H9 (cell line): Measurements from ENCODE around the gene ANK2. TPM values are rescaled to one million over a fixed set of nuclear protein-coding genes. Genes with fewer than 3 reads are reported as not detected.

Experiments
- DNase-seq: peaks from one replicate; pipeline ENCODE4 v3.0.0-alpha.2; 2017
- H2AFZ ChIP-seq: one replicate; pipeline ENCODE4 v1.6.1; 2013; ENCODE audit warnings: mild to moderate bottlenecking, low read length, control low read depth, moderate library complexity
- H2AK5ac ChIP-seq: 2 replicates; pipeline ENCODE4 v1.6.1; 2013; ENCODE audit warnings: low read length, control low read depth, mixed read lengths; ENCODE audit not compliant: insufficient read length
- H2BK120ac ChIP-seq: one replicate; pipeline ENCODE4 v1.6.1; 2013; ENCODE audit warnings: low read depth, mild to moderate bottlenecking, low read length, control low read depth, inconsistent platforms; ENCODE audit not compliant: poor library complexity, severe bottlenecking
- H2BK12ac ChIP-seq: 2 replicates; pipeline ENCODE4 v1.6.1; 2013; ENCODE audit warnings: low read length, control low read depth, mixed read lengths, low read depth; ENCODE audit not compliant: insufficient read length
- H2BK15ac ChIP-seq: 2 replicates; pipeline ENCODE4 v1.6.1; 2013; ENCODE audit warnings: low read depth, low read length, control low read depth
- H2BK20ac ChIP-seq: one replicate; pipeline ENCODE4 v1.6.1; 2013; ENCODE audit warnings: low read depth, mild to moderate bottlenecking, low read length, control low read depth, inconsistent platforms; ENCODE audit not compliant: poor library complexity, severe bottlenecking
- H2BK5ac ChIP-seq: 2 replicates; pipeline ENCODE4 v1.6.1; 2013; ENCODE audit warnings: low read length, control low read depth, mixed read lengths; ENCODE audit not compliant: insufficient read length
- H3K14ac ChIP-seq: 2 replicates; pipeline ENCODE4 v1.6.1; 2013; ENCODE audit warnings: low read length, control low read depth; ENCODE audit not compliant: insufficient read depth
- H3K18ac ChIP-seq: 2 replicates; pipeline ENCODE4 v1.6.1; 2013; ENCODE audit warnings: low read depth, mild to moderate bottlenecking, mixed read lengths, low read length, control low read depth; ENCODE audit not compliant: insufficient read length
- H3K23ac ChIP-seq: 2 replicates; pipeline ENCODE4 v1.6.1; 2013; ENCODE audit warnings: low read length, control low read depth, mixed read lengths, low read depth; ENCODE audit not compliant: insufficient read length
- H3K23me2 ChIP-seq: 2 replicates; pipeline ENCODE4 v1.6.1; 2013; ENCODE audit warnings: low read depth, mild to moderate bottlenecking, mixed read lengths, low read length, control low read depth; ENCODE audit not compliant: insufficient read length, poor library complexity, severe bottlenecking
- H3K27ac ChIP-seq: 2 replicates; pipeline ENCODE4 v1.5.1; 2013; ENCODE audit warnings: low read length, control low read depth, mixed read lengths, low read depth; ENCODE audit not compliant: insufficient read length
- H3K27me3 ChIP-seq: 2 replicates; pipeline ENCODE4 v1.6.1; 2013; ENCODE audit warnings: low read length, control low read depth, inconsistent platforms; ENCODE audit not compliant: insufficient read depth
- H3K4ac ChIP-seq: 2 replicates; pipeline ENCODE4 v1.6.1; 2013; ENCODE audit warnings: low read depth, mild to moderate bottlenecking, control low read depth, inconsistent platforms, low read length, moderate library complexity
- H3K4me1 ChIP-seq: 2 replicates; pipeline ENCODE4 v1.6.1; 2013; ENCODE audit warnings: low read length, control low read depth, inconsistent platforms; ENCODE audit not compliant: insufficient read depth
- H3K4me2 ChIP-seq: 2 replicates; pipeline ENCODE4 v1.6.1; 2013; ENCODE audit warnings: low read length, control low read depth, mixed read lengths; ENCODE audit not compliant: insufficient read length, insufficient read depth
- H3K56ac ChIP-seq: 2 replicates; pipeline ENCODE4 v1.6.1; 2013; ENCODE audit warnings: low read depth, mild to moderate bottlenecking, mixed read lengths, low read length, control low read depth; ENCODE audit not compliant: insufficient read length
- H3K79me1 ChIP-seq: 2 replicates; pipeline ENCODE4 v1.6.1; 2013; ENCODE audit warnings: low read depth, mild to moderate bottlenecking, moderate library complexity, low read length, control low read depth, inconsistent platforms; ENCODE audit not compliant: insufficient read depth, poor library complexity, severe bottlenecking
- H3K79me2 ChIP-seq: 2 replicates; pipeline ENCODE4 v1.6.1; 2013; ENCODE audit warnings: low read length, control low read depth, inconsistent platforms; ENCODE audit not compliant: insufficient read depth
- H3K9ac ChIP-seq: 2 replicates; pipeline ENCODE4 v1.6.1; 2013; ENCODE audit warnings: low read length, control low read depth, mixed read lengths; ENCODE audit not compliant: insufficient read length; ENCODE audit errors: extremely low read depth
- H3K9me3 ChIP-seq: one replicate; pipeline ENCODE4 v1.6.1; 2013; ENCODE audit warnings: low read depth, low read length, inconsistent platforms; ENCODE audit not compliant: control insufficient read depth
- H3T11ph ChIP-seq: one replicate; pipeline ENCODE4 v1.6.1; 2013; ENCODE audit warnings: mild to moderate bottlenecking, low read length, control low read depth, inconsistent platforms
- H4K20me1 ChIP-seq: one replicate; pipeline ENCODE4 v1.6.1; 2013; ENCODE audit not compliant: control insufficient read depth, insufficient read length, insufficient read depth
- H4K5ac ChIP-seq: 2 replicates; pipeline ENCODE4 v1.6.1; 2013; ENCODE audit warnings: low read depth, mild to moderate bottlenecking, mixed read lengths, low read length, control low read depth; ENCODE audit not compliant: insufficient read length
- H4K8ac ChIP-seq: replicated peaks from 2 replicates; pipeline ENCODE4 v1.6.1; 2013; ENCODE audit warnings: low read length, control low read depth, mixed read lengths, low read depth; ENCODE audit not compliant: insufficient read length
- H4K91ac ChIP-seq: 2 replicates; pipeline ENCODE4 v1.6.1; 2013; ENCODE audit warnings: low read depth, mild to moderate bottlenecking, moderate library complexity, mixed read lengths, low read length, control low read depth; ENCODE audit not compliant: insufficient read length
- H3K27ac Mint-ChIP-seq, 3 experiments: 2 replicates in 2 of 3; 3 replicates in 1 of 3; pipeline ENCODE4 v1.8.0; 2020 to 2021; ENCODE audit warnings: mixed read lengths in 3 of 3, mild to moderate bottlenecking in 1 of 3, moderate library complexity in 1 of 3
- H3K27me3 Mint-ChIP-seq: 2 replicates; pipeline ENCODE4 v1.8.0; 2021; ENCODE audit warnings: low read depth, mild to moderate bottlenecking, moderate library complexity, mixed read lengths
- H3K36me3 Mint-ChIP-seq, 3 experiments: 2 replicates in 2 of 3; 3 replicates in 1 of 3; pipeline ENCODE4 v1.8.0; 2020 to 2021; ENCODE audit warnings: low read depth in 3 of 3, mixed read lengths in 3 of 3; ENCODE audit not compliant: insufficient read depth in 1 of 3
- H3K4me1 Mint-ChIP-seq, 2 experiments: 2 replicates each; pipeline ENCODE4 v1.8.0; 2020; ENCODE audit warnings: mixed read lengths in 2 of 2
- H3K4me3 Mint-ChIP-seq, 2 experiments: 2 replicates in 1 of 2; 3 replicates in 1 of 2; pipeline ENCODE4 v1.8.0; 2020 to 2021; ENCODE audit warnings: mild to moderate bottlenecking in 2 of 2, mixed read lengths in 2 of 2, moderate library complexity in 1 of 2
- H3K9me3 Mint-ChIP-seq, 2 experiments: 2 replicates in 1 of 2; 3 replicates in 1 of 2; pipeline ENCODE4 v1.8.0; 2020; ENCODE audit warnings: mild to moderate bottlenecking in 2 of 2, mixed read lengths in 2 of 2, moderate library complexity in 1 of 2
- WGBS: extraction: QIAGEN DNeasy Blood & Tissue Kit; methylation state at CpG from one replicate; pipeline ENCODE4 v1.1.7; 2013; ENCODE audit warnings: missing lambda C conversion rate, low lambda C conversion rate, mixed read lengths; ENCODE audit not compliant: insufficient read length; ENCODE audit errors: extremely low coverage; 5-methylcytosine and 5-hydroxymethylcytosine counted together
- total RNA-seq: library from RNA; stranded (reverse); gene quantifications from 2 replicates; pipeline ENCODE4 v1.2.1, GENCODE V29; 2021
- TF ChIP-seq, protein P1 (sequence below): fragments of 200-600 bp; sonication (generic); conservative IDR thresholded peaks from 3 replicates; pipeline ENCODE4 v1.8.0; 2021; ENCODE audit warnings: antibody characterized with exemption, mild to moderate bottlenecking

Gene ANK2
- total RNA-seq, 1 experiment from 2014 or later = 36.8 TPM

DNA sequence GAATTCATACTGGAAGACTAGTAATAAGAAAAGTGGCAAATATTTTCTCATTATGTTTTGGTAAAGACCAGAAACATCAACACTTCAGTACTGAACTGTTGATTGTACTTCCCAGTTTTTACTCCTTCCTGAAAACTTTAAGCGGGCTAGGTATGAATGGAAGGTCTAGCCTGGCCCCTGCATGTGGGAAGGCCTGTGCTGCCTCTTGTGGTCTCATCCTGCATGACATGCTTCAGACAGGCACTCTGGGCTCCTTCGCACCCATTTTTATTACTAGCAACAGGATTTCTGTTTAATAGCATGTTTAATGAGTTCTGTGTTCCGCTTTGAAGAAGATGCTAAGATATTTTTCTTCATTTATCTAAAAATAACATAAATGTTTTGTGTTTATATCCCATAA lies 279.1 kb downstream of the ANK2 start:
- WGBS = no CpG with 5 or more reads among the region's 3 CpGs

More for the DNA sequence above, 279.1 kb downstream of the ANK2 start:
- Histone ChIP-seq H3K27ac (no peak overlapping the region), H4K8ac (no peak overlapping the region), H3K56ac (no peak overlapping the region), H4K20me1 (no peaks in the 10 kb centered on the region), H2BK5ac (no peak overlapping the region), H4K5ac (no peak overlapping the region), H3K27me3 (no peaks in the 10 kb centered on the region), H2BK15ac (no peak overlapping the region), H3K4me1 (peaks cover 3% of the 10 kb centered on the region; the same call in 1 of the 2 replicates), H3K4ac (no peak overlapping the region), H2BK120ac (no peak overlapping the region), H3K23me2 (no peaks in the 10 kb centered on the region), H2AFZ (no peak overlapping the region), H3K9me3 (no peaks in the 10 kb centered on the region), H3K4me2 (no peak overlapping the region), H2BK12ac (no peak overlapping the region), H3K14ac (no peak overlapping the region), H4K91ac (no peak overlapping the region), H3K9ac (no peak overlapping the region), H3K79me1 (no peaks in the 10 kb centered on the region), H3T11ph (no peak overlapping the region), H2AK5ac (no peak overlapping the region), H3K18ac (no peak overlapping the region), H2BK20ac (no peak overlapping the region), H3K23ac (no peak overlapping the region), H3K79me2 (no peaks in the 10 kb centered on the region)
- peaks cover 16 to 23% of the 10 kb centered on the region in 2 experiments for H3K4me1 Mint-ChIP-seq
- H3K9me3 Mint-ChIP-seq = no peaks in the 10 kb centered on the region
- H3K27me3 Mint-ChIP-seq = no peaks in the 10 kb centered on the region
- no peak overlapping the region for H3K27ac Mint-ChIP-seq
- peak; percentile 62 for DNase-seq
- TF ChIP-seq, protein P1, sequence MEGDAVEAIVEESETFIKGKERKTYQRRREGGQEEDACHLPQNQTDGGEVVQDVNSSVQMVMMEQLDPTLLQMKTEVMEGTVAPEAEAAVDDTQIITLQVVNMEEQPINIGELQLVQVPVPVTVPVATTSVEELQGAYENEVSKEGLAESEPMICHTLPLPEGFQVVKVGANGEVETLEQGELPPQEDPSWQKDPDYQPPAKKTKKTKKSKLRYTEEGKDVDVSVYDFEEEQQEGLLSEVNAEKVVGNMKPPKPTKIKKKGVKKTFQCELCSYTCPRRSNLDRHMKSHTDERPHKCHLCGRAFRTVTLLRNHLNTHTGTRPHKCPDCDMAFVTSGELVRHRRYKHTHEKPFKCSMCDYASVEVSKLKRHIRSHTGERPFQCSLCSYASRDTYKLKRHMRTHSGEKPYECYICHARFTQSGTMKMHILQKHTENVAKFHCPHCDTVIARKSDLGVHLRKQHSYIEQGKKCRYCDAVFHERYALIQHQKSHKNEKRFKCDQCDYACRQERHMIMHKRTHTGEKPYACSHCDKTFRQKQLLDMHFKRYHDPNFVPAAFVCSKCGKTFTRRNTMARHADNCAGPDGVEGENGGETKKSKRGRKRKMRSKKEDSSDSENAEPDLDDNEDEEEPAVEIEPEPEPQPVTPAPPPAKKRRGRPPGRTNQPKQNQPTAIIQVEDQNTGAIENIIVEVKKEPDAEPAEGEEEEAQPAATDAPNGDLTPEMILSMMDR = peak; percentile 85
- H3K4me3 Mint-ChIP-seq = no peak overlapping the region
- peaks cover 6 to 27% (median 8%) of the 10 kb centered on the region in 3 experiments for H3K36me3 Mint-ChIP-seq
